CD4-positive, alpha-beta T cell treated with Interferon alpha-2 for 1 hour (primary cell): ENCODE results near the gene MGAT3.
"Not testable (repeated sequence)": the region's sequence is repeated elsewhere in the genome, so short reads cannot be mapped to it uniquely, and the experiment has no call there.

ENCODE experiments used
- DNase-seq, 2 donors: peaks; one replicate each; pipeline ENCODE4 v3.0.0-alpha.2; 2020 to 2022

MGAT3 gene

DNA sequence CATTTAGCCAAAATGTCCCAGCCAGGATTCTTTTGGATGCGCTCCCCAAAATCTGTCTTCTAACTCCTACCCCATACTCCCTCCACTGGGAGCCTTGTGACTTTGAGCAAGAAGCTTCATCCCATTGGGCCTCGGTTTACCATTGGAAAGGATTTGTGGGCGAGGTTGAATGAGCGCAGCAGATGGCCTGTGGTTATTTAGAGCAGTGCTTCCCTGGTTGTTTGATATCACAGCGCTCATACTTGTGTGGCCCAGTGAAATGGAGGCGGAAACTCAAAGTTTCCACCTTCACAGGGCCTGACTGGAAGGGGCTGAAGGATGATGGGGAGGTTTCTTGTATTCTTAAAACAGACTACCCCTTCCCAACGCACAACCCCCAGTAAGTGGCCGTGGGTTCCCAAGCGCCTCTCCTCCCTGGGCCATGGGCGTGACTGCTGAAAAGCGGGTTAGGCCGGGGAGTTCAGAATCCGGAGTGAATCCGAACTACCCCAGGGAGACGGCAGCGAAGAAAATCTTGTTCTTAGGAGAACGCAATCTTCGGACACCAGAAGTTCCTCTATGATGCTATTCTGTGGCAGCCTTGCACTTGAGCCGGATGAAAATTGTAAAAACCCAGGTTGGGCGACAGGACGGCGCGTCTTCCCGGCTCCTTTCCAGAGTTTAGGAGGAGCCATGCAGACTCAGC is 62.3 kb downstream of the MGAT3 start:
- no peak for DNase-seq

- DNase-seq, result peak; percentile 35 to 97
Measured at GRCh38 chr22:39519681-39520225, 62.9 kb downstream of the MGAT3 start.

GRCh38 chr22:39520226-39521105 is 63.7 kb downstream of the MGAT3 start, which contains the start of gene ATF4:
TSS of gene ATF4 (plus strand) at chr22:39520562. CDS start at chr22:39521446, 884 bp downstream.
- peak in 1 of 2 donors; percentile 98 for DNase-seq

DNA sequence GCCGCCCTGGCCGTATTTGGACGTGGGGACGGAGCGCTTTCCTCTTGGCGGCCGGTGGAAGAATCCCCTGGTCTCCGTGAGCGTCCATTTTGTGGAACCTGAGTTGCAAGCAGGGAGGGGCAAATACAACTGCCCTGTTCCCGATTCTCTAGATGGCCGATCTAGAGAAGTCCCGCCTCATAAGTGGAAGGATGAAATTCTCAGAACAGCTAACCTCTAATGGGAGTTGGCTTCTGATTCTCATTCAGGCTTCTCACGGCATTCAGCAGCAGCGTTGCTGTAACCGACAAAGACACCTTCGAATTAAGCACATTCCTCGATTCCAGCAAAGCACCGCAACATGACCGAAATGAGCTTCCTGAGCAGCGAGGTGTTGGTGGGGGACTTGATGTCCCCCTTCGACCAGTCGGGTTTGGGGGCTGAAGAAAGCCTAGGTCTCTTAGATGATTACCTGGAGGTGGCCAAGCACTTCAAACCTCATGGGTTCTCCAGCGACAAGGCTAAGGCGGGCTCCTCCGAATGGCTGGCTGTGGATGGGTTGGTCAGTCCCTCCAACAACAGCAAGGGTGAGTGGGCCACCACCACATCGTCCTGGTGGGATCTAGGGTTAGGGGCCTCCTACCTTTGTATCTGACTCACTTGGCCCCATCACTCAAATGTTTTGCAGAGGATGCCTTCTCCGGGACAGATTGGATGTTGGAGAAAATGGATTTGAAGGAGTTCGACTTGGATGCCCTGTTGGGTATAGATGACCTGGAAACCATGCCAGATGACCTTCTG is 64.5 kb downstream of the MGAT3 start:
- peak in 1 of 2 donors; percentile 74 for DNase-seq

GRCh38 chr22:39522091-39522490 is 65.3 kb downstream of the MGAT3 start:
- DNase-seq, result not testable (repeated sequence)

- DNase-seq, result peak; percentile 9 to 37
Measured at GRCh38 chr22:39522567-39523300, 65.9 kb downstream of the MGAT3 start.

GRCh38 chr22:39524089-39524752 is 67.4 kb downstream of the MGAT3 start:
- DNase-seq, result no peak

GRCh38 chr22:39524753-39525657 is 68.2 kb downstream of the MGAT3 start:
- no peak for DNase-seq

DNA sequence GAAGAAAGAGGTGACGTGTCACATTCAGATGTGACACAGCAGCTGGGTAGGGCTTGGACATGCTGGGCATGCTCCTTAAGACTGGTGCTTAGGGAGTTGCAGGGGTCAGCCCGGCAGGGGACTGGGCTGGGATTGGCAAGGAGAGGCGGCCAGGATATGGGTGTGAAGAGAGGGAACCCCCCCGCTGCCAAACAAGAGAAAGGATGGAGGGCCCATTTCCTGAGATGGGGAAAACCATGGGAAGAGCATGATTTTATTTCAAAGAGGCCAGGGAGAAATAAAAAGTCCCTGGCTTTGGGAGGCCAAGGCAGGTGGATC is 68.8 kb downstream of the MGAT3 start:
- DNase-seq, result no peak

- DNase-seq, result peak; percentile 22 to 43
Measured at GRCh38 chr22:39526736-39527171, 69.9 kb downstream of the MGAT3 start.

DNA sequence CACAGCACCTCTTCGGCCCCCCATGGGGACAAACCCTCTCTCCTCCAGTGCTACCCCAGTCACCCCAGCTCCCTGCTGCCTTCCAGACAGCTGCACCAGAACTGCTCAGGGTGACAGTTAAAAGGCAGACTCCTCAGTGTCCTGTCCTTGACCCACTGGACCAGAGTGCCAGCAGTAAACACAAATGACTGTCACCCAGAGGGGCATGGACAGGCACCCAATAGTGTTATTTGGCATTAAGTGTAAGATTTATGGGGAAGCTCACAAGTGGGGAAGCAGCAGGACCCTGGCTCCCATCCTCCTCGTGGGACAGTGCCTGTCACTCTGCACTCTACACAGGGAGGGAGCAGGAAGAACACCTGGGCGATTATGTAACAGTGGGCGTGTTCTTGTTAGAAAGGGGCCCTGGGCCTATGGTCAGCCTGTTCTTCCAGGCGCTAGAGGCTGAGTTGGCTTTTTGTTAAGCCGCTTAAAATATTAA is 70.7 kb downstream of the MGAT3 start:
- DNase-seq, result no peak

- DNase-seq, result no peak
Measured at GRCh38 chr22:39528080-39528661, 71.4 kb downstream of the MGAT3 start.

- peak; percentile 90 to 95 for DNase-seq
Measured at GRCh38 chr22:39528681-39529486, 72.1 kb downstream of the MGAT3 start.

DNA sequence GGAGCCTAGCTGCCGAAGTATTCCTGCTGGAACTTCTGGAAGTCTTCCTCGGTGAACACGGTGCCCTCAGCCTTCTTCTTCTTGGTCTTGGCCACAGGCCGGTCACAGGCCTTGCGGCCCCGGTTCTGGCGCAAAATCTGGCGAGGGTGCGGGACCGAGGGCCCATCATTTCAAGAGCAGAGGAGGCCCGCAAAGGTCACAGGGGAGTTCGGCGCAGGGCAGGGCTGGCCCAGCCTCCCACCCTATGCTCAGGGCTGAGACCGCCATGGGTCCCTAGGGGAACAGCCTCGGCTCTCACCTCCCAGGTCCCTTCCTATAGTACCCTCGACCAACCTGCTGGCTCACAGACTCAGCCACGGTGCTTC is 72.7 kb downstream of the MGAT3 start:
- DNase-seq, result no peak

- DNase-seq, result no peak
Measured at GRCh38 chr22:39530116-39530515, 73.3 kb downstream of the MGAT3 start.

GRCh38 chr22:39530692-39531331 is 74.0 kb downstream of the MGAT3 start:
- DNase-seq, result peak in 1 of 2 donors; percentile 48

- DNase-seq, result peak; percentile 99 to 100
Measured at GRCh38 chr22:39532215-39533073, 75.6 kb downstream of the MGAT3 start, which contains the start of gene RPS19BP1. TSS of gene RPS19BP1 (minus strand) at chr22:39532748. CDS start at chr22:39532738, 10 bp downstream.
